Activated CD8-positive, alpha-beta memory T cell treated with anti-CD3 and anti-CD28 coated beads, Interleukin-2, amount 50 U/mL, for 24 hours (primary cell): ENCODE results near the gene PXDN.
"Not testable (repeated sequence)": the region's sequence is repeated elsewhere in the genome, so short reads cannot be mapped to it uniquely, and the experiment has no call there.

Experiments used
- DNase-seq: peaks from one replicate; pipeline ENCODE4 v3.0.0-alpha.2; 2020; ENCODE audit errors: extremely low read depth

PXDN gene

DNA sequence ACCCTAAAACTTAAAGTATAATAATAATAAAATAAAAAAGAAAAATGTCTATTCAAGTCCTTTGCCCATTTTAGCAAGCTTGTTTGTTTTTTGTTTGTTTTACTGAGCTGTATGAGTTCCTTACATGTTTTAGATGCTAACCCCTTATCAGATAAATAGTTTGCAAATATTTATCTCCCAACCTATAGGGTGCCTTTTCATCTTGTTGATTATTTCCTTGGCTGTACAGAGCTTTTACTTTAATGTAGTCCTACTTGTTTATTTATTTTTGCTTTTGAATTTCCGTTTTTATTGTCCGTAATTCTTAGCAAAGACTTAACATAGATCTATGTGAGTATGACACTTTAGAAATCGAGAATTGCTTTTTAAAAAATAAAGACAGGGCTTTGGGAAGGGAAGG lies 17.8 kb downstream of the PXDN start:
- DNase-seq = no peak

DNA sequence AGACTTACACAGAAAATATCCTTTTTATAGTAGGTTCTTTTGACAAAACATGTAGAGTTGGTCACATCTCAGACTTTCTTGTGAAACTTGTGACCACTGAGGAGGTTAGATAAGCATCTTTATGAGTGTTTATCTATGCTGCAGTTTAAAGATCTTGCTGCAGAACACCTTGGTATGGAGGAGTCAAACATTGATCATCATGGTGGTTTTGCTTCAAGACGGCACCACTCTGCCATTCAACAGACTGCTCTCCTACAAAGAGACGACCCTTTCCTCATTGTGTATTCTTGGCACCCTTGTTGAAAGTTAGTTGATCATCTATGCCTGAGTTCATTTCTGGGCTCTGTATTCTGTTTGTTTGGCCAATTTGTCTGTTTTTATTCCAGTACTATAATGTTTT lies 20.0 kb downstream of the PXDN start:
- not testable (repeated sequence) for DNase-seq

DNA sequence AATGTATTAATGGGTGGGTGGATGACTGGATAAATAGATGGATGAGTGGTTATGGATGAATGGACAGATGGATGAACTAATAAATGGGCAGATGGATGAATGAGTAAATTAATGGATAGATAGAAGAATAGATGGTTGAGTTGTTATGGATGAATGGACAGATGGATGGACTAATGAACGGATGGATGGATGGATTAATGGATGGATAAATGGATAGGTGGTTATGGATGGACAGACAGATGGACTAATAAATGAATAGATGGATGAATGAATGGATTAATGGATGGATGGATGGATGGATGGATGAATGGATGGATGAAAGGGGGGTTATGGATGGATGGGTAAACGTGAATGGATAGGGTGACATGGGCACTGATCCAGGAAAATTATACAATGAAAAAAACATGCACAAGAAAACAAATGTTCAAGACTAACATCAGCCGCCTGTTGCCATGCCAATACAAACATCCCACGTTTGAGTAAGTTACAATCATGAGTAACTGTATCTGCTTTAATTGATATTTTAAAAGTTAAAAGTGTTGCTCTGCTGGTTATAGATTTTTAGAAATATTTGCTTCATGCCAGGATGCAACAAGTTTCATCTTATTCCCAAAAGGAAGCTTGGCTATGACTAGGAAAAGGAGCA lies 20.8 kb downstream of the PXDN start:
- DNase-seq = no peak

DNA sequence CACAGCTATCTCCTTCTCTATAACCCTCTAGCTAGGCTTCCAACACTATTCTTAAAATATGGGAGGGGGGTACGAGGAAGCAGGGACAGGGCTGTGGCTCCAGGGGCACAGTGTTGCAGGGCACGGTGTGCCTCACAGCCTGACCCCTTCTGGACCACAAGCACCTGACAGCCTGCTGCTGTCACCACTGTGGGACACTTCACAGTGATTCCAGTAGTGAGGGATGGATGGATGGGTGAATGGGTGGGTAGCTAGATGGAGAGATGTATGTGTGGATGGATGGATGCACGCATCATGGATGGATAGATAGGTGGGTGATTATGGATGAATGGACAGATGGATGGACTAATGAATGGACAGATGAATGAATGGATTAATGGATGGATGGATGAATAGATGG lies 21.6 kb downstream of the PXDN start:
- no peak for DNase-seq

DNA sequence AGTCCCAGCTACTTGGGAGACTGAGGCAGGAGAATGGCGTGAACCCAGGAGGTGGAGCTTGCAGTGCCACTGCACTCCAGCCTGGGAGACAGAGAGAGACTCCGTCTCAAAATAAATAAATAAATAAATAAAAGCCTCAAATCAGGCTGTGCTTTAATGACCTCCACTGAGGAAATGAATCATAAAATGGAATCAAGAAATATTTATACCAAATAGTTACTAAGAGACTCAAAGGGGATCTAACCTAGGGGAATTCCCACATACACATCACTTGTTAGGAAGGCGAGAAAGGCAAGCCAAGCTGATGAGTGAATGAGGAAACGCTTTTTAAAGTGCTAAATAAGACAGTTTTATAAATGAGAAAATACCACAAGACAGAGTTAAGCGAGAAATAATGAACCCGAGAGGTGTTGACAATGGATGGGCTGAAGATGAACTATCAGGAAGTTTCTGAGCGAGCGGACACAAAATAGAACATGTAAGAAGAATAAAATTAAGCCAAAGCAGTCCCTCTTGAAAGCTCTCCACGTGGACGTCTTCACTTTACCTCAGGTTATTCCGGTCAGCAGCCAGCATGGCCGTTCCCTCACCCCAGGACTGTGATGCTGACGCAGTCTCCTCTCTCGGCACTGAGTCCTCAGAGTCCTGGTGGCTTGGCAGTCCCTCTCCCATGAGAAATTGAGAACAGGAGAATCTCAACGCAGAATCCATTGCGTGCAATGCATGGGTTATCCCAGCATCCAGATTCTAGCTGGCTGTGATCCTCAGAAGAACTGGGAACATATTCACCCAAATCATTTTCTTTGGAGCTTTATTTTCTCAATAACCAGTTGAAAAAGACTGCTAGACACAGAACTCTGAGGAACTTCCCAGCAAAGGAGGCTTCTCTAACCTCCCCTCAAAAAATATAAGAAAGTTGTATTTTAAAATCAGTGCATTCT lies 22.3 kb downstream of the PXDN start:
- DNase-seq = no peak

DNA sequence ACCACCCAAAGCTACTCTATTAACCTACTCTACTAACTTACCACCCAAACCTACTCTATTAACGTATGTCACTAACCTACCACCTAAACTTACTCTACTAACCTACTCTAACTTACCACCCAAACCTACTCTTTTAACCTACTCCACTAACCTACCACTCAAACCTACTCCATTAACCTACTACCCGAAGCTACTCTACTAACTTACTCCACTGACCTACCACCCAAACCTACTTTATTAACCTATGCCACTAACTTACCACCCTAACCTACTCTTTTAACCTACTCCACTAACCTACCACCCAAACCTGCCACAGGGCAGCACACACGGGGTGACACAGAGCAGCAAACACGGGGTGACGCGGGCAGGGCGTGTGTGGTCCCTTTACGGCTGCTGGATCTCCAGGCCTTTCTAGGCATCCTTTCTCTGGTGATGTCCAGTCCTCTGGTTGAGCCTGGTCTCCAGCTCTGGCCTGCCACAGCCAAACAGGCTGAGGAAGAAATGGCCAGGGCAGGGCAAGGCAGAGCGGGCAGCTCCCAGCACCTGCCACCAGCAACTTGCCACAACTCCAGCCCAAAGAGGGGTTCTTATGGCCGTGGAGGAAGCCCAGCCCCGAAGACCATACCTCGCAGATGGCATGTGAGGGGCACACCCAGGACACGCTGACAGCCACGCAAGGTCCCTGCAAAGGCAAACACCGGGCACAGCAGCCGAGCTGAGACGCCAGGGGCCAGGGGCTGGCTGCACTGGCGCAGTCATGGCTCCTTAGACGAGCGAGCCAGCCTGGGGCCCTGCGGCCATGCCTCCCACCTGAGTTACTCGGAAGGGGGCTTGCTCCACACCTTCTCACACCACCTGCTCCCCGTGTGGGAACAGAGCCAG lies 25.7 kb downstream of the PXDN start:
- DNase-seq = no peak

DNA sequence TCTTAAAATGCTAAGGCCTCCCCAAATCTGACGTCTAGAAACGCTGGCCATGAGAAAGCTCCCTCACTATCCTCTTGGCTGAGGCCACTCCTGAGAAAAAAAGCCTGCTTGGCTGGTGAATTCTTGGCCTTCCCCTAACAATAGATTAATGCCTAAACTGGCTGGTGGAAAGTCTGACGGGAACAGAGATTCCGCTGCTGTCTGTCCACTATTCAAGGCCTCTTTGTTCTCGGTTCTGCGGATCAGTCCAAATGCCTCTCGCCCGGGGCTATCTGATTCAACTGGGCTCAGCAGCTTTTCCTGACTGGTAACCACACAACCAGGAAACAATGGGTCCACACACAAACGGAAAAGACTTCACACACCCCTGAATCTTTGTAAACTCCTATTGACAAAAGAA lies 27.2 kb downstream of the PXDN start:
- no peak for DNase-seq

DNA sequence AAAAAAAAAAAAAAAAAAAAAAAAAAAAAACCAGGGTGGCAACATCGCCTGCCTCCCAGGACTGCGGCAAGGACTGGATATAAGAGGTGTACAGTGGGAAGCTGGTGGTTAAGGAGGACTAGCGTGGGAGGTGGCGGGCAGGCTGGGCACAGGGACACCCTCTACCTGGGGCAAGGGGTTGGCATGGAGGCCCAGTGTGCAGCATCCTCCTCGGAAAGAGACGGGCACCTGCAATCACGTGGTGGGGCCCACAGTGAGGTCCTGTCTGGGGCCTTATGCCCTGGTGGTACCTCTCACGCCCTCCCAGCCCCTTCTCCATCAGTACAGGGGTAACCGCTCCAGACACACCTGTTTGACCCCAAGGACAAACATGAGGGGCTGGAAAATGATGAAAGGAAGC lies 27.9 kb downstream of the PXDN start:
- DNase-seq = no peak

DNA sequence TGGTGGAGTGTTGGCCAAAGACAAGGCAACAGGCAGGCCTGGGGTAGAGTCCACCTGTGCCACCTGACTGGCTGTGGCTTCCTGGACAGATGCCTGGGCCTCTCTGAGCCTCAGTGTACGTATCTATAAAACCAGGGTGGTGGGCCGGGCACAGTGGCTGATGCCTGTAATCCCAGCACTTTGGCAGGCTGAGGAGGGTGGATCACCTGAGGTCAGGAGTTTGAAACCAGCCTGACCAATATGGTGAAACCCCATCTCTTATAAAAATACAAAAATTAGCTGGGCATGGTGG lies 28.4 kb downstream of the PXDN start:
- not testable (repeated sequence) for DNase-seq

DNA sequence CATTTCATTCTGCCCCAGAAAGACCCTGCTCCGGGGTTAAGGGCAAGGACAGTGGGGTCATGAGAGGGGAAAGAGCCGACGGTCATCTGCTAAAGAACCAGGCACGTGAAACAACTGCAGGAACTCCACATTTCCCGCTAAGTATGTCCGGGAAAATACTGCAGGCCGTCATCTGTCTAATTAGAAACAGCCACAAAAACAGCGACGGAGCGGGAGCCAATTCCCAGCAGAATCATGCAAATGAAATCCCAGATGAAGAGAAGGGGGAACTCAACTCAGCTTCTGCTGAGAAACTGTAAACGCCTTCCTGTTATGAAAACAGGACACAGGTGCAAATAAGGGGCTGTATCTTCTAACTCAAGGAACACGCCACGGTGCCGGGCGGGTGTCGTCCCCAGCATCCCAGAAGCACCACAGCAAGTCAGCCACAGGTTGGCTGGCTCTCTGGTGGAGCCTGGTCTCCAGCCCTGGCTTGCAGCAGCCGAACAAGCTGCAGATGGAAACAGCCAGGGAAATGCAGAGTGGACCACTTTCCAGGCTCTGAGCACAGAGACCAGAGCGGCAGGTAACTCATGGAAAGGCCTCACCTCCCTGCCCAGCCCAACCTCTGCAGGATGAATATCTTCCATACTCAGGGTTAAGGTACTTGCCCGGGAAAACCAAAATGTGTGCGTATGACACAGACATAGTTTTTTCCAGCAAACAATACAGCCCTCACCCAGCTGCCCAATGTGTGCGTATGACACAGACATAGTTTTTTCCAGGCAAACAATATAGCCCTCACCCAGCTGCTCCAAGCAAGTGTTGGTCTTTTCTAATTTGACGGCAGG lies 28.9 kb downstream of the PXDN start:
- DNase-seq = no peak

DNA sequence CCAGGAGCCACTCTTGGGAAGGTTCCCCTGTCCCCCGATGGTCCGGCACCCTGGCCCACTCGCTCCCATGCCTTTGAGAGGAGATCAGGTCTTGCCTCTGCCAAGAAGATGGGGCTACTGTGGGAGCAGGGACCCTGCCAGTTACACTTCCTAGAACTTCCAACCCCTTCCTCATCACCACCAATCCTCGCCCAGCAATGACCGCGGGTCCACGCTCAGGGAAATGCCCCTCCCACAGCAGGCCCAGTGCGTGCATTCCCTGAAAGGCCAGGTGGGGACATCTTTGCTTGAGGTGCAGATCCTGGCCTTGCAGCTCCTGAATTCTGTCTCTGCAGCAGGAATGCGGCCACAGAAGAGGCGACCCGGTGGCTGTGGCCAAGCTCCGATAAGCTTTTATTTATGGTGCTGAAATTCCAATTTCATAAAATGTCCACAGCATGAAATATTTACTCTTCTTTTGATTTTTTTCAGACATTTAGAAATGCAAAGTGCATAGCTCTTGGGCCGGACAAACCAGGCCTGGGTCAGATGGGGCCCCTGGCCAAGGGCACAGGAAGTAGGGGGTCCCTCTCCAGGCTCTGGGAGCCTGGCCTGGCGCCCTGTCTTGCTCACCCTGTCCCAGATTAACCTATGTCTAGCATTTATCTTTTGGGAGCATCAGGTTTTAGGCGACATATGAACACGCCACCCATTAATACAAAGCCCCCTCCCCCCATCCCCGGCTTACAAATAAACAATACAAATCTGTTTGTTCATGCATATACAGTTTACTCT lies 29.8 kb downstream of the PXDN start:
- no peak for DNase-seq

DNA sequence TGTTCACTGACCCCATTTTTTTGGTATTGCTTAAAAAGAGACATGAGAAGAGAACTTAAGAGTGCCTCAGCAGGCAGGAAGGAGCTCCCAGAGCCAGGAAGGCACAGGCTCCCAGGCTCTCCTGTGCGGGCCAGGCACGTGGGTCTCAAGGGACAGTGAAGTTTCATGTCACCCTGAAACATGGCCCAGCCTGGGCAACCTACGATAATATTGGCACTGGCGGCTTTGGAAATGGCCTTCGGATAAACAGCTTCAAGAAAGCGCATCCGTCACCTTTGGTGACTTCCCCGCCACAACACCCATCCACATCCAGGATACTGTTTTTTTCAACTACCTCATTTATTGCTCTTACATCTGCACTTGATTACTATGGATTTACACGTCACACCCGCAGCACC lies 30.5 kb downstream of the PXDN start:
- DNase-seq = no peak

DNA sequence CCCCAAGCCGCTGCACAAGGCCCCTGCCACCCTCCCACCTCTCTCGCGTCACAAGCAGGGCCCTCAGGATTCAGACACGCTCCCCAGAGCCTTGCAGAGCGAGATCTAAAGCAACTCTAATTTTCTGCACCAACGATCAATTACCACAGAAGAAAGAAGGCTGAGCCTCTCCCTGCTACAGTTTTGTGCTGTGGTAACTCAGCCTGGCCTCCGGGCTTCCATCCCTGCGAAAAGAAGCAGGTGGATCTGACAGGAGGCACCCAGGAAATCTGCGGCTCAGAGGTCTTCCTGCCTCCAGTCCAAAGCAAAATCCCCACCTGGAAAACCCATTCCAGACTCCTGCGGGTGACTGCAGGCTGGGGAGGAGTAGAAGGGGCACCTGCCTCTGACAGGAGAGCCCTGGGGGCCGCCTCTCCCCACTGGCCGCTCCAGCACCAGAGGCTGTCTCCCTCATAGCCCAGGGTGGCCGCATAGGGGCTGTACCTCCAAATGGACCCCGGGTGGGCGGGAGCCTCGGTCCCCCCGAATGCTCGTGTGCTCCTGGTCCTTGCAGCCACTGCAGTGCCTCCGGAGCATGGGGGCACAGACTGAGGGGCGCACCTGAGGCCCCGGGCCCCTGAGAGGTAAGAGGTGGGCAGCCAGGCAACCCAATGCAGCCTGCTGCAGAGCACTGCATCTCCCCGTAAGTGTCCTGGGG lies 31.0 kb downstream of the PXDN start:
- no peak for DNase-seq

DNA sequence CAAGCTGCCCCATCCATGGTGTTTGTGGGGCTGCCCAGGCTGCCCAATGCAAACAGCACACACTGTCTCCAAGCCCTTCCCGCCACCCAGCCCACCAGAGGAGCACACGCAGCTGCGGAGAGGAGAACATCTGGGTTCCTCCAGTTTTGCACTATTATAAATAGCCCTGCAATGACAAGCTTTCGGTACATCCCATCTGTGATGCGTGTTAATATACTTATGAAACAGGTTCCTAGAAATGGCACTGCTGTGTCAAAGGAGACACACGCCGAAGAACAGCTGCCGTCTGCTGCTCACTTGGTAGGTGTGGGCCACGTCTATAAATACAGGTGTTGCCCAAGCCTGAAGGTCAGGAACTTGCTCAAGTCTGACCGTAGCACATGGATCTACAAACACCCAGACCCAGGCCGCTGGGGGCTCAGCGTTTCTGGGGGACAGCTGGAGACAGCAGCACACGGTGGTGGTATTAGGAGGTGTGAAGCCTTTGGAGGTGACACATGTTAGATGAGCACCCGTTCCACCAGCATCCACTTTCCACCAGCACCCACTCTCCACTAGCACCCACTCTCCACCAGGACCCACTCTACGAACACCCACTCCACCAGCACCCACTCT lies 34.3 kb downstream of the PXDN start:
- no peak for DNase-seq

DNA sequence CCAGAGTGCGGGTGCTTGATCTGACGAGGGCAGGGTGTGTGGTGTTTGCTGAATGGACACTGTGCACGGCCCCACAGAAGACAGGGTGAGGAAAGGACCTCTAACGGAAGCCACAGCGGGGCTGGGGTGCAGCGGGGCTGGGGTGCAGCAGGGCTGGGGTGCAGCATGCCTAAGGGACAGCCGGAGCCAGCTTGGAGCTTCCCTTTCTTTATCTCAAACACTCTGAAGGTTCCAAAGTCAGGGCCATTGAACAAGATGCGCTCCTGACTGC lies 35.0 kb downstream of the PXDN start:
- no peak for DNase-seq

DNA sequence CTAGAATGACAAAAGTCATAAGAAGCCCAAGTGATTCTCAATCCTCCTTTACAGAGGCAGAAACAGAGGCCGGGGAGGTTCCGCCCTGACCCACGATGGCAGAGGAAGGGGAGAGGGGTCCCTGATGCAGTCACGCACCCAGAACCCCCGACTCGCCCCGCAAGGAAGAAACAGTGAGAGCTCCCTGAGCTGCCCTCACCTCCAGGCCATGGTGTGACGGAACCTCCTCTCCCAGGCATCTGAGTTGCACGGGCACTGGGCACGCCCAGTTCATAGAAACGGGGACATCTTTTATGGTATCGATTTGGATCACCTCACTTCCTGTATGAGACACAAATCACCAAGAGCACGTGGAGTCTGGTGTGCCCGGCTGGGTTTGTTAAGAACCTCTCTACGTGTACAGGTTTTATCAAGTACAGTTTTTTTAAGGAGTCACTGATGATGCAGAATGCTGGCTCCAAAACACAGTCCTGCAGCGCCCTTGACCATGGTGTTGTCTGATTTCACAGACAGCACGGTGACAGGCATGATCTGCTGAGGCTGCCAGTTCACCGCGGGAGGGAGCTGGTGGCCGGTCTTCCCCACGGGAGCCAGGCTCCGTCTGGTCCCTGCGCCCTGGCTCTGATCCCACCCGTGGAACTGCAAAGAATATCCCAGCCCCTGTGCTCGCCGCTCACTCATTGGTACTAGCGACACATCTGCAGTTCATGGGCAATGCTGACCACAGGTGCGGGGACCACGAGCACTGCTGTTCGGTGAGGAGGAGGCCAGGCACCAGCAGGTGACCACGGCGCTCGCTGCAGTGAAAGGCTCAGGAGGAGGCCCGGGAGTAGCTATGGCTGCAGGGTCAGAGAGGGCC lies 35.6 kb downstream of the PXDN start:
- DNase-seq = no peak

DNA sequence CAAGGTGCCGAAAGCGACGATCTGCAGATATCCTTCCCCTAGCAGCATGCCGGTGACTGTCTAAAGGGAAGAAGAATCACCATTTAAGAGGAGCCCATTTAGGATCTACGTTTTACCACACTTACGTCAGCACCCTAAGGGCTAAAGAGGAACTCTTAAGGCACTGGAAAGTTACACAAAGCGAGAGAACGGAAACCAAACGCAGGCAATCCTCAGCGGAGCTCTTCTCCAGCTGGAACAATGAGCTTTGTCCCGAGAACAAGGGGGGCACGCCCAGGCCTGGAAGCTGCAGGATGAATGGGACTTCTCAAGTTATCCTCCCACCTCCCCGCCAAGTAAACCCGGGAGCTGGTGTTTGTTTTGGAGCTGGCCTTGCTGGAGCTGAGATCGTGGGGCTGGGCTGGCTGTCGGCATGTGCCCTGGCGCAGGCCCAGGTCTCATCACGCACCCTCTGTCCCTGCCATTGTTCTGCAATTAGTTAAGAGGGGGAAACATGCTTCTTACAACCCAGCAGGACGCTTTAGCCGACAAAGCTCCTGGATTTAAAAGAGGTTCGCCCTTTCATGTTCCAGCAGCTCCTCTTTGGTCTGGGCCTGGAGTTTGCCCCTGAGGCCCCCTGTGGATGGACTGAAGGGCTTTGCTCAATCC lies 36.4 kb downstream of the PXDN start:
- DNase-seq = no peak

DNA sequence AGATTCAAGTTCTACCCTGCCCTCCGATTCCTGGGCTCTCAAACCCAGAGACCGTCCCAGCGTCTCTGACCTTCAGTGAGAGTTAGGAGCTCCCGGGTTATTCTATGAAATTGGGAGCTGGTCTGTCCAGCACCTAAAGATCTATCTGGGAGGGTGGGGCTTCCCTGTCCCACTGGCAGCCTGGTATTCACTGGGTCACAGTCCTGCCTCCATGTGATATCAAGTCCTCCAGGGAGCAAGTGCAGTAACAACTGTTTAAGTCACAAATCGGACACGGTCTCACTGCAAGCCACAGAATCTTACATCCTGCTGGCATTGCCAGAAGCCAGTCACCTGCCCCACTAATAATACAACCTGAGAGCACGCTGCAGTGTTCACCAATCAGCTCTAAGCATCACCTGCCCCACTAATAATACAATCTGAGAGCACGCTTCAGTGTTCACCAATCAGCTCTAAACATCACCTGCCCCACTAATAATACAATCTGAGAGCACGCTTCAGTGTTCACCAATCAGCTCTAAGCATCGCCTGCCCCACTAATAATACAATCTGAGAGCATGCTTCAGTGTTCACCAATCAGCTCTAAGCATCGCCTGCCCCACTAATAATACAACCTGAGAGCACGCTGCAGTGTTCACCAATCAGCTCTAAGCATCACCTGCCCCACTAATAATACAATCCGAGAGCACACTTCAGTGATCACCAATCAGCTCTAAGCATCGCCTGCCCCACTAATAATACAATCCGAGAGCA lies 38.0 kb downstream of the PXDN start:
- DNase-seq = not testable (repeated sequence)
